K562 (cell line): Measurements from ENCODE around the gene SFSWAP. TPM values are rescaled to one million over a fixed set of nuclear protein-coding genes. Genes with fewer than 3 reads are reported as not detected.
A peak's percentile ranks its signal among the peaks of the same experiment; 100 is the strongest.

ENCODE experiments used
- ATAC-seq: fragments of 200-7000 bp; cut with Tn5 transposase; 3 replicates; pipeline ENCODE4 v1.9.1; 2020; ENCODE audit warnings: moderate library complexity
- BruUV-seq: library from RNA; stranded (reverse); fragments of 400-500 nt; replicated peaks from 2 replicates; lab custom pipeline; 2021; lab: Mats Ljungman, UMichigan
- CTCF ChIA-PET: fragments of 300-600 bp; formaldehyde crosslinking; extraction: SDS; loops from one replicate; lab custom pipeline; 2021; ENCODE audit warnings: low intra/inter-chr PET ratio; lab: Yijun Ruan, JAX
- POLR2A ChIA-PET: fragments of 300-600, 350-650 bp; sonication (Branson Sonifier 250); formaldehyde crosslinking; extraction: SDS; loops from one replicate; lab custom pipeline; 2021; ENCODE audit warnings: antibody characterized with exemption, inconsistent platforms; lab: Yijun Ruan, JAX
- DNase-seq, 4 experiments: peaks; one replicate each; pipeline versions ENCODE4 v3.0.0 to v3.0.0-alpha.2; 2011 to 2018; ENCODE audit warnings: low spot score in 3 of 4, mixed read lengths in 3 of 4; ENCODE audit errors: extremely low read depth in 1 of 4
- FAIRE-seq: peaks from 2 replicates; lab custom pipeline; 2011; peaks lifted over from hg19 to GRCh38; lab: Jason Lieb, UNC
- H2AFZ ChIP-seq: 2 replicates; pipeline ENCODE4 v1.6.0; 2011; ENCODE audit warnings: low read depth, low read length, control low read depth, inconsistent platforms
- H3K27ac ChIP-seq: fragments of 200-600 bp; 3 replicates; pipeline ENCODE4 v1.8.0; 2011; ENCODE audit warnings: low read depth, mild to moderate bottlenecking, control low read depth, inconsistent platforms, low read length, moderate library complexity, mixed read lengths; ENCODE audit errors: extremely low read depth
- H3K27me3 ChIP-seq, 2 experiments: fragments of 300-600 bp in 1 of 2; 2 replicates in 1 of 2; 3 replicates in 1 of 2; pipeline versions ENCODE4 v1.6.0 to v1.8.0; 2011; ENCODE audit warnings: inconsistent platforms in 2 of 2, low read length in 2 of 2, mild to moderate bottlenecking in 1 of 2, mixed read lengths in 1 of 2, moderate library complexity in 1 of 2; ENCODE audit not compliant: control insufficient read depth in 2 of 2, insufficient read depth in 2 of 2
- H3K36me3 ChIP-seq: fragments of 300-600 bp; 3 replicates; pipeline ENCODE4 v1.8.0; 2011; ENCODE audit warnings: mild to moderate bottlenecking, low read length, inconsistent platforms; ENCODE audit not compliant: control insufficient read depth, insufficient read depth
- H3K4me1 ChIP-seq, 2 experiments: fragments of 200-600 bp in 1 of 2; replicated peaks in 1 of 2; 2 replicates in 1 of 2; 3 replicates in 1 of 2; pipeline versions ENCODE4 v1.5.1 to v1.8.0; 2011; ENCODE audit warnings: inconsistent platforms in 2 of 2, low read length in 2 of 2, mild to moderate bottlenecking in 1 of 2, mixed read lengths in 1 of 2, moderate library complexity in 1 of 2; ENCODE audit not compliant: control insufficient read depth in 2 of 2, insufficient read depth in 2 of 2
- H3K4me2 ChIP-seq: 2 replicates; pipeline ENCODE4 v1.6.1; 2011; ENCODE audit warnings: low read length, control low read depth, inconsistent platforms, mixed read lengths; ENCODE audit not compliant: insufficient read depth
- H3K4me3 ChIP-seq: fragments of 200-600 bp; sonication (generic), shearing (Covaris generic); 2 replicates; pipeline ENCODE4 v1.5.1; 2016; ENCODE audit warnings: control low read depth, inconsistent platforms
- H3K79me2 ChIP-seq: fragments of 200-600 bp; 3 replicates; pipeline ENCODE4 v1.8.0; 2011; ENCODE audit warnings: low read length, inconsistent platforms; ENCODE audit not compliant: control insufficient read depth, insufficient read depth
- H3K9ac ChIP-seq, 2 experiments: 2 replicates each; pipeline versions ENCODE4 v1.6.0 to v1.6.1; 2011; ENCODE audit warnings: low read depth in 2 of 2, low read length in 2 of 2, control low read depth in 1 of 2, inconsistent platforms in 1 of 2, mild to moderate bottlenecking in 1 of 2, mixed read lengths in 1 of 2; ENCODE audit not compliant: insufficient read depth in 1 of 2
- H3K9me1 ChIP-seq: one replicate; pipeline ENCODE4 v1.6.0; 2011; ENCODE audit warnings: inconsistent platforms, mild to moderate bottlenecking, low read length, moderate library complexity; ENCODE audit not compliant: control insufficient read depth, insufficient read depth
- H3K9me3 ChIP-seq: replicated peaks from 2 replicates; pipeline ENCODE4 v1.5.1; 2011; ENCODE audit warnings: low read depth, low read length, inconsistent platforms; ENCODE audit not compliant: control insufficient read depth, insufficient read depth
- H4K20me1 ChIP-seq: replicated peaks from 2 replicates; pipeline ENCODE4 v1.6.1; 2011; ENCODE audit warnings: low read length, inconsistent platforms, mixed read lengths; ENCODE audit not compliant: control insufficient read depth, insufficient read depth
- CHAMP1 ChIP-seq: fragments of 450-650 bp; IDR thresholded peaks from 2 replicates; pipeline ENCODE4 v1.6.1; 2016; ENCODE audit warnings: mild to moderate bottlenecking
- CHD4 ChIP-seq: fragments of 200-600 bp; sonication (generic); IDR thresholded peaks from 3 replicates; pipeline ENCODE4 v1.6.1; 2012; ENCODE audit warnings: low read depth, mild to moderate bottlenecking, mixed read lengths, low read length, inconsistent platforms; ENCODE audit not compliant: insufficient read depth, insufficient replicate concordance, poor library complexity, severe bottlenecking
- CUX1 ChIP-seq: fragments of 200-800 bp; sonication (Bioruptor generic); IDR thresholded peaks from 2 replicates; pipeline ENCODE4 v1.6.1; 2016; ENCODE audit warnings: missing genetic modification characterization, missing compliant biosample characterization
- ETS1 ChIP-seq: conservative IDR thresholded peaks from 2 replicates; pipeline ENCODE4 v1.6.1; 2011; ENCODE audit warnings: low read depth, mild to moderate bottlenecking, low read length; ENCODE audit not compliant: control insufficient read depth
- NR2C1 ChIP-seq, 2 experiments: fragments of 450-650 bp; IDR thresholded peaks; 2 replicates each; pipeline ENCODE4 v1.6.1; 2017; ENCODE audit warnings: mild to moderate bottlenecking in 2 of 2, antibody characterized with exemption in 1 of 2, inconsistent platforms in 1 of 2, missing compliant biosample characterization in 1 of 2, missing genetic modification characterization in 1 of 2
- PRPF4 ChIP-seq: fragments of 200-400 bp; formaldehyde crosslinking; IDR thresholded peaks from one replicate; pipeline ENCODE4 v1.6.1; 2017; ENCODE audit warnings: low read length, low read depth, mild to moderate bottlenecking; ENCODE audit not compliant: insufficient read depth, poor library complexity, severe bottlenecking
- RB1 ChIP-seq: fragments of 450-650 bp; IDR thresholded peaks from 2 replicates; pipeline ENCODE4 v1.6.1; 2017; ENCODE audit warnings: low read depth, mild to moderate bottlenecking
- ZNF551 ChIP-seq: fragments of 250-450 bp; sonication (Bioruptor Pico); IDR thresholded peaks from 2 replicates; pipeline ENCODE4 v1.5.0; 2021; ENCODE audit warnings: mild to moderate bottlenecking, moderate library complexity
- ZNF785 ChIP-seq: fragments of 250-450 bp; sonication (Bioruptor Pico); IDR thresholded peaks from 2 replicates; pipeline ENCODE4 v1.4.0; 2020; ENCODE audit warnings: mild to moderate bottlenecking
- WGBS: fragments of 100-300 bp; shearing (Covaris generic); methylation state at CpG from one replicate; pipeline ENCODE4 v1.1.6; 2016; ENCODE audit warnings: low coverage, mixed read lengths; ENCODE audit not compliant: insufficient coverage; ENCODE audit errors: missing lambda C conversion rate; 5-methylcytosine and 5-hydroxymethylcytosine counted together
- in situ Hi-C: fragments of 300-500 bp; cut with MboI; formaldehyde crosslinking; loops from 4 replicates; pipeline ENCODE4 v1.15.0; 2018; ENCODE audit warnings: inconsistent platforms, mixed read lengths
- intact Hi-C: fragments of 100-400 bp; cut with micrococcal nuclease; formaldehyde crosslinking; loops from 2 replicates; pipeline ENCODE4 v1.14.2; 2022
- polyA plus RNA-seq, 8 experiments: library from polyadenylated mRNA; depleted of rRNA in 4 of 8; stranded (reverse) in 5 of 8; unstranded in 3 of 8; fragments of >200 nt; fragmentation: Nextera tagmentation in 2 of 8; fragmentation: Illumina TruSeq in 1 of 8; extraction: Ambion mirVana in 2 of 8; extraction: Trizol in 1 of 8; gene quantifications; 2 replicates each; pipeline versions ENCODE4 v1.2.1 to v1.2.3, GENCODE V29; 2011 to 2014; ENCODE audit warnings: inconsistent platforms in 1 of 8, missing spikeins in 1 of 8
- total RNA-seq, 7 experiments: library from RNA; depleted of rRNA in 6 of 7; stranded (reverse); fragments of >200 nt in 6 of 7; fragmentation: Illumina TruSeq in 2 of 7; extraction: Trizol in 2 of 7; gene quantifications; 2 replicates each; pipeline versions ENCODE4 v1.2.1 to v1.2.3, GENCODE V29; 2011 to 2021; ENCODE audit warnings: low replicate concordance in 1 of 7

The SFSWAP gene
- total and polyA plus RNA-seq, 9 of the 15 experiments (the other 6 are each of a cell fraction or from before 2014, with no cell fraction given), result 2.4 to 60.4 (median 32.6) TPM

- TF ChIP-seq CHAMP1 (0 out of 2 replicates have a peak, but pooled peaks have one; percentile 37), RB1 (no peak), ZNF551 (CRISPR knock-in tag) (no peak), ZNF785 (no peak)
- TF ChIP-seq, all 486 proteins: peak for 2
These were observed 44.6 kb downstream of the SFSWAP start (continued) for GRCh38 chr12:131755305-131756113.

- H3K27me3 ChIP-seq, result no peaks in the 10 kb centered on the region
- no peak overlapping the region for H3K27ac ChIP-seq
- FAIRE-seq (no peak), ATAC-seq (no peak), DNase-seq (no peak)
- WGBS, result 94% methylated on average over 17 of the region's 18 CpGs
- no TSS peak for BruUV-seq
- H3K4me1 ChIP-seq, result peaks cover 0 to 4% of the 10 kb centered on the region in 2 experiments; a peak in 1 of 5 replicates
- intact Hi-C loops (no loop called here), in situ Hi-C loops (no loop called here)
- H3K9me1 ChIP-seq, result no peaks in the 10 kb centered on the region
- H3K36me3 ChIP-seq, result peaks cover 81% of the 10 kb centered on the region
- ChIA-PET POLR2A (no interaction called here), CTCF (interaction anchor here (1.5 kb wide), 1 partner anchor 74 kb away, joined by 3 read pairs; no protein-coding TSS in a partner anchor)
- no peaks in the 10 kb centered on the region for H3K79me2 ChIP-seq
- no peaks in the 10 kb centered on the region for H3K9me3 ChIP-seq
- H3K4me3 ChIP-seq, result no peak overlapping the region
- no peaks in the 10 kb centered on the region for H4K20me1 ChIP-seq
- no peak overlapping the region for H2AFZ ChIP-seq
- H3K4me2 ChIP-seq, result no peak overlapping the region
- peak overlapping the region in 1 of 2 experiments; percentile 14; a peak in 1 of 4 replicates for H3K9ac ChIP-seq
- TF ChIP-seq NR2C1 (IDR thresholded peaks at IDR 0.05), result no peak
- no peak for TF ChIP-seq NR2C1 (tag; IDR thresholded peaks at IDR 0.05)
- TF ChIP-seq ETS1, result no peak
- no peak for TF ChIP-seq PRPF4
- no peak for TF ChIP-seq CHD4
- TF ChIP-seq CUX1 (CRISPR knock-in tag), result no peak
These were observed 45.6 kb downstream of the SFSWAP start for GRCh38 chr12:131756441-131756840.
